K562 (cell line): ENCODE data around the gene CEMP1. TPM values are rescaled to one million over a fixed set of nuclear protein-coding genes. Genes with fewer than 3 reads are reported as not detected.
A peak's percentile ranks its signal among the peaks of the same experiment; 100 is the strongest.

Experiments used
- ATAC-seq: fragments of 200-7000 bp; cut with Tn5 transposase; 3 replicates; pipeline ENCODE4 v1.9.1; 2020; ENCODE audit warnings: moderate library complexity
- BruUV-seq: library from RNA; stranded (reverse); fragments of 400-500 nt; replicated peaks from 2 replicates; lab custom pipeline; 2021; lab: Mats Ljungman, UMichigan
- CTCF ChIA-PET: fragments of 300-600 bp; formaldehyde crosslinking; extraction: SDS; loops from one replicate; lab custom pipeline; 2021; ENCODE audit warnings: low intra/inter-chr PET ratio; lab: Yijun Ruan, JAX
- POLR2A ChIA-PET: fragments of 300-600, 350-650 bp; sonication (Branson Sonifier 250); formaldehyde crosslinking; extraction: SDS; loops from one replicate; lab custom pipeline; 2021; ENCODE audit warnings: antibody characterized with exemption, inconsistent platforms; lab: Yijun Ruan, JAX
- DNase-seq, 4 experiments: peaks; one replicate each; pipeline versions ENCODE4 v3.0.0 to v3.0.0-alpha.2; 2011 to 2018; ENCODE audit warnings: low spot score in 3 of 4, mixed read lengths in 3 of 4; ENCODE audit errors: extremely low read depth in 1 of 4
- FAIRE-seq: peaks from 2 replicates; lab custom pipeline; 2011; peaks lifted over from hg19 to GRCh38; lab: Jason Lieb, UNC
- H2AFZ ChIP-seq: 2 replicates; pipeline ENCODE4 v1.6.0; 2011; ENCODE audit warnings: low read depth, low read length, control low read depth, inconsistent platforms
- H3K27ac ChIP-seq: fragments of 200-600 bp; 3 replicates; pipeline ENCODE4 v1.8.0; 2011; ENCODE audit warnings: low read depth, mild to moderate bottlenecking, control low read depth, inconsistent platforms, low read length, moderate library complexity, mixed read lengths; ENCODE audit errors: extremely low read depth
- H3K27me3 ChIP-seq, 2 experiments: fragments of 300-600 bp in 1 of 2; 2 replicates in 1 of 2; 3 replicates in 1 of 2; pipeline versions ENCODE4 v1.6.0 to v1.8.0; 2011; ENCODE audit warnings: inconsistent platforms in 2 of 2, low read length in 2 of 2, mild to moderate bottlenecking in 1 of 2, mixed read lengths in 1 of 2, moderate library complexity in 1 of 2; ENCODE audit not compliant: control insufficient read depth in 2 of 2, insufficient read depth in 2 of 2
- H3K36me3 ChIP-seq: fragments of 300-600 bp; 3 replicates; pipeline ENCODE4 v1.8.0; 2011; ENCODE audit warnings: mild to moderate bottlenecking, low read length, inconsistent platforms; ENCODE audit not compliant: control insufficient read depth, insufficient read depth
- H3K4me1 ChIP-seq, 2 experiments: fragments of 200-600 bp in 1 of 2; replicated peaks in 1 of 2; 2 replicates in 1 of 2; 3 replicates in 1 of 2; pipeline versions ENCODE4 v1.5.1 to v1.8.0; 2011; ENCODE audit warnings: inconsistent platforms in 2 of 2, low read length in 2 of 2, mild to moderate bottlenecking in 1 of 2, mixed read lengths in 1 of 2, moderate library complexity in 1 of 2; ENCODE audit not compliant: control insufficient read depth in 2 of 2, insufficient read depth in 2 of 2
- H3K4me2 ChIP-seq: 2 replicates; pipeline ENCODE4 v1.6.1; 2011; ENCODE audit warnings: low read length, control low read depth, inconsistent platforms, mixed read lengths; ENCODE audit not compliant: insufficient read depth
- H3K4me3 ChIP-seq: fragments of 200-600 bp; sonication (generic), shearing (Covaris generic); 2 replicates; pipeline ENCODE4 v1.5.1; 2016; ENCODE audit warnings: control low read depth, inconsistent platforms
- H3K79me2 ChIP-seq: fragments of 200-600 bp; 3 replicates; pipeline ENCODE4 v1.8.0; 2011; ENCODE audit warnings: low read length, inconsistent platforms; ENCODE audit not compliant: control insufficient read depth, insufficient read depth
- H3K9ac ChIP-seq, 2 experiments: 2 replicates each; pipeline versions ENCODE4 v1.6.0 to v1.6.1; 2011; ENCODE audit warnings: low read depth in 2 of 2, low read length in 2 of 2, control low read depth in 1 of 2, inconsistent platforms in 1 of 2, mild to moderate bottlenecking in 1 of 2, mixed read lengths in 1 of 2; ENCODE audit not compliant: insufficient read depth in 1 of 2
- H3K9me1 ChIP-seq: one replicate; pipeline ENCODE4 v1.6.0; 2011; ENCODE audit warnings: inconsistent platforms, mild to moderate bottlenecking, low read length, moderate library complexity; ENCODE audit not compliant: control insufficient read depth, insufficient read depth
- H3K9me3 ChIP-seq: replicated peaks from 2 replicates; pipeline ENCODE4 v1.5.1; 2011; ENCODE audit warnings: low read depth, low read length, inconsistent platforms; ENCODE audit not compliant: control insufficient read depth, insufficient read depth
- H4K20me1 ChIP-seq: replicated peaks from 2 replicates; pipeline ENCODE4 v1.6.1; 2011; ENCODE audit warnings: low read length, inconsistent platforms, mixed read lengths; ENCODE audit not compliant: control insufficient read depth, insufficient read depth
- ARID1B ChIP-seq: fragments of 450-650 bp; IDR thresholded peaks from 2 replicates; pipeline ENCODE4 v1.6.1; 2016; ENCODE audit warnings: antibody characterized with exemption, mild to moderate bottlenecking, inconsistent platforms
- CEBPG ChIP-seq, 3 experiments: fragments of 200-800 bp in 1 of 3; sonication (Bioruptor generic) in 1 of 3; sonication (generic) in 1 of 3; formaldehyde crosslinking in 1 of 3; IDR thresholded peaks in 2 of 3; conservative IDR thresholded peaks in 1 of 3; 2 replicates each; pipeline versions ENCODE4 v1.6.1 to v1.8.0; 2016 to 2022; ENCODE audit warnings: missing compliant biosample characterization in 2 of 3, missing genetic modification characterization in 2 of 3, mild to moderate bottlenecking in 1 of 3, missing genetic modification reagents in 1 of 3
- CHCHD3 ChIP-seq: fragments of 250-450 bp; sonication (Bioruptor Pico); IDR thresholded peaks from 2 replicates; pipeline ENCODE4 v2.1.2; 2022; ENCODE audit warnings: mild to moderate bottlenecking
- GABPA ChIP-seq: fragments of 200-800 bp; sonication (Bioruptor generic); conservative IDR thresholded peaks from 2 replicates; pipeline ENCODE4 v1.6.1; 2016; ENCODE audit warnings: low read depth, missing genetic modification characterization, missing compliant biosample characterization
- GABPB1 ChIP-seq: sonication (generic); formaldehyde crosslinking; IDR thresholded peaks from 2 replicates; pipeline ENCODE4 v1.8.0; 2022; ENCODE audit warnings: mild to moderate bottlenecking, missing genetic modification reagents
- MLLT1 ChIP-seq, 2 experiments: fragments of 450-650 bp; IDR thresholded peaks; 2 replicates each; pipeline ENCODE4 v1.6.1; 2016
- NRF1 ChIP-seq, 2 experiments: fragments of 450-650 bp; IDR thresholded peaks in 1 of 2; conservative IDR thresholded peaks in 1 of 2; 2 replicates each; pipeline ENCODE4 v1.6.1; 2014; ENCODE audit warnings: mild to moderate bottlenecking in 2 of 2
- TAF1 ChIP-seq: IDR thresholded peaks from 2 replicates; pipeline ENCODE4 v1.6.1; 2011; ENCODE audit warnings: mild to moderate bottlenecking, low read length, moderate library complexity; ENCODE audit not compliant: insufficient read depth, control insufficient read depth, severe bottlenecking; ENCODE audit errors: extremely low read depth
- TEAD4 ChIP-seq, 2 experiments: sonication (generic) in 1 of 2; formaldehyde crosslinking in 1 of 2; IDR thresholded peaks; 2 replicates each; pipeline versions ENCODE4 v1.6.1 to v1.8.0; 2012 to 2022; ENCODE audit warnings: borderline replicate concordance in 1 of 2, inconsistent platforms in 1 of 2, low read length in 1 of 2, mild to moderate bottlenecking in 1 of 2, missing genetic modification reagents in 1 of 2
- ZBTB33 ChIP-seq: sonication (generic); formaldehyde crosslinking; IDR thresholded peaks from 2 replicates; pipeline ENCODE4 v1.8.1; 2023; ENCODE audit warnings: mild to moderate bottlenecking, missing genetic modification reagents
- ZC3H4 ChIP-seq: sonication (generic); formaldehyde crosslinking; IDR thresholded peaks from 2 replicates; pipeline ENCODE4 v1.9.0; 2021; ENCODE audit warnings: missing genetic modification reagents, borderline replicate concordance
- ZNF197 ChIP-seq: fragments of 200-800 bp; sonication (Bioruptor generic); IDR thresholded peaks from 2 replicates; pipeline ENCODE4 v1.6.1; 2016; ENCODE audit warnings: low read depth, missing genetic modification characterization, missing compliant biosample characterization
- WGBS: fragments of 100-300 bp; shearing (Covaris generic); methylation state at CpG from one replicate; pipeline ENCODE4 v1.1.6; 2016; ENCODE audit warnings: low coverage, mixed read lengths; ENCODE audit not compliant: insufficient coverage; ENCODE audit errors: missing lambda C conversion rate; 5-methylcytosine and 5-hydroxymethylcytosine counted together
- in situ Hi-C: fragments of 300-500 bp; cut with MboI; formaldehyde crosslinking; loops from 4 replicates; pipeline ENCODE4 v1.15.0; 2018; ENCODE audit warnings: inconsistent platforms, mixed read lengths
- intact Hi-C: fragments of 100-400 bp; cut with micrococcal nuclease; formaldehyde crosslinking; loops from 2 replicates; pipeline ENCODE4 v1.14.2; 2022
- polyA plus RNA-seq, 8 experiments: library from polyadenylated mRNA; depleted of rRNA in 4 of 8; stranded (reverse) in 5 of 8; unstranded in 3 of 8; fragments of >200 nt; fragmentation: Nextera tagmentation in 2 of 8; fragmentation: Illumina TruSeq in 1 of 8; extraction: Ambion mirVana in 2 of 8; extraction: Trizol in 1 of 8; gene quantifications; 2 replicates each; pipeline versions ENCODE4 v1.2.1 to v1.2.3, GENCODE V29; 2011 to 2014; ENCODE audit warnings: inconsistent platforms in 1 of 8, missing spikeins in 1 of 8
- total RNA-seq, 7 experiments: library from RNA; depleted of rRNA in 6 of 7; stranded (reverse); fragments of >200 nt in 6 of 7; fragmentation: Illumina TruSeq in 2 of 7; extraction: Trizol in 2 of 7; gene quantifications; 2 replicates each; pipeline versions ENCODE4 v1.2.1 to v1.2.3, GENCODE V29; 2011 to 2021; ENCODE audit warnings: low replicate concordance in 1 of 7

CEMP1 gene
- total and polyA plus RNA-seq, 9 of the 15 experiments (the other 6 are each of a cell fraction or from before 2014, with no cell fraction given): 0.05 to 0.45 TPM; not detected in 7

GRCh38 chr16:2514333-2515179, 16.7 kb downstream of the CEMP1 start (continued):
- TF ChIP-seq TAF1 (no peak), CEBPG (CRISPR knock-in tag; IDR thresholded peaks at IDR 0.05) (peak; percentile 57; the same call in 1 of the 2 replicates), CEBPG (tag; conservative IDR thresholded peaks at IDR 0.05 in 1 of 2, IDR thresholded peaks at IDR 0.05 in 1 of 2) (no peak; a peak in 1 of 4 replicates), ZC3H4 (peak; percentile 71; the same call in 1 of the 2 replicates)

- Histone ChIP-seq H3K79me2 (peaks cover 56% of the 10 kb centered on the region), H3K36me3 (peaks cover 32% of the 10 kb centered on the region), H3K9me1 (peaks cover 4% of the 10 kb centered on the region), H3K4me1 (peaks cover 55 to 94% of the 10 kb centered on the region in 2 experiments), H3K9me3 (no peaks in the 10 kb centered on the region), H4K20me1 (peaks cover 38% of the 10 kb centered on the region), H3K27me3 (no peaks in the 10 kb centered on the region), H3K27ac (peak within 1 kb of the TSS; percentile 96), H3K9ac (peak within 1 kb of the TSS; percentile 90 to 96), H2AFZ (peak within 1 kb of the TSS; percentile 80), H3K4me2 (peak within 1 kb of the TSS; percentile 94), H3K4me3 (peak within 1 kb of the TSS; percentile 98)
- intact Hi-C loops: no loop called here
- CTCF ChIA-PET: interaction anchor here (1.0 to 1.1 kb wide), 2 partner anchors 11 to 39 kb away, joined by 4 to 5 read pairs; partner anchors contain the start of gene TBC1D24
- in situ Hi-C loops: no loop called here
- FAIRE-seq (no peak), ATAC-seq (peak; percentile 88), DNase-seq (peak; percentile 88 to 96 (median 92))
- 4% methylated on average over 70 of the region's 122 CpGs for WGBS
- BruUV-seq: no TSS peak
- POLR2A ChIA-PET: interaction anchor here (0.6 to 2.1 kb wide), 8 partner anchors 11 to 641 kb away, joined by 3 to 6 read pairs (median 4); no protein-coding TSS in a partner anchor
- TF ChIP-seq NRF1 (conservative IDR thresholded peaks at IDR 0.05 in 1 of 2, IDR thresholded peaks at IDR 0.05 in 1 of 2): peak; percentile 94 to 95
- peak; percentile 72 for TF ChIP-seq ZNF197
- TF ChIP-seq ZBTB33 (CRISPR knock-in tag): 0 out of 2 replicates have a peak, but pooled peaks have one; percentile 35
- peak in 1 of 2 experiments; percentile 78; a peak in 1 of 4 replicates for TF ChIP-seq MLLT1 (IDR thresholded peaks at IDR 0.05)
- peak; percentile 75 for TF ChIP-seq GABPA
- no peak for TF ChIP-seq CHCHD3 (CRISPR knock-in tag)
- TF ChIP-seq GABPB1 (CRISPR knock-in tag): peak; percentile 55
- peak; percentile 59 for TF ChIP-seq TEAD4 (IDR thresholded peaks at IDR 0.05; ENCODE audit: low read length)
- TF ChIP-seq TEAD4 (CRISPR knock-in tag; IDR thresholded peaks at IDR 0.05; ENCODE audit: borderline replicate concordance): no peak
- TF ChIP-seq ARID1B: no peak
Observed at GRCh38 chr16:2513405-2514332, 17.5 kb downstream of the CEMP1 start, which contains the start of gene ATP6V0C. TSS of gene ATP6V0C (plus strand) at chr16:2513952. CDS start at chr16:2514104, 152 bp downstream.
